Body of pancreas (tissue), 4 donors: Measurements from ENCODE around the gene COL3A1. TPM values are rescaled to one million over a fixed set of nuclear protein-coding genes. Genes with fewer than 3 reads are reported as not detected.

ENCODE experiments used
- ATAC-seq: fragments of 150-250 bp; one replicate; pipeline ENCODE4 v1.9.1; 2016
- DNase-seq, 4 donors: peaks; one replicate each; pipeline ENCODE4 v3.0.0-alpha.2; 2019
- H3K27ac ChIP-seq, 4 donors: fragments of 200-600 bp; sonication (generic); 1 replicate in 3 of 4; 2 replicates in 1 of 4; pipeline versions ENCODE4 v1.5.1 to v1.6.1; 2016 to 2019; ENCODE audit warnings: mild to moderate bottlenecking in 1 of 4, mixed read lengths in 1 of 4, moderate library complexity in 1 of 4
- H3K27me3 ChIP-seq, 2 donors: fragments of 200-600 bp; sonication (generic); one replicate each; pipeline ENCODE4 v1.6.0; 2016; ENCODE audit warnings: mild to moderate bottlenecking in 1 of 2
- H3K36me3 ChIP-seq, 2 donors: fragments of 200-600 bp; sonication (generic); replicated peaks in 1 of 2; 2 replicates each; pipeline ENCODE4 v1.5.1; 2016; ENCODE audit warnings: low read depth in 2 of 2; ENCODE audit not compliant: insufficient read depth in 1 of 2
- H3K4me1 ChIP-seq: fragments of 200-600 bp; sonication (generic); one replicate; pipeline ENCODE4 v1.6.0; 2016
- H3K4me3 ChIP-seq, 2 donors: fragments of 200-600 bp; sonication (generic); 1 replicate in 1 of 2; 2 replicates in 1 of 2; pipeline ENCODE4 v1.5.1; 2016 to 2019
- H3K9me3 ChIP-seq, 3 donors: fragments of 200-600 bp; sonication (generic); 1 replicate in 2 of 3; 2 replicates in 1 of 3; pipeline ENCODE4 v1.5.1; 2016
- POLR2A ChIP-seq, 3 donors: fragments of 450-650 bp; IDR thresholded peaks; one replicate each; pipeline ENCODE4 v1.6.1; 2016; ENCODE audit warnings: antibody characterized with exemption in 3 of 3, mild to moderate bottlenecking in 2 of 3
- WGBS, 2 donors: methylation state at CpG; one replicate each; pipeline ENCODE4 v1.1.5; 2017; 5-methylcytosine and 5-hydroxymethylcytosine counted together
- intact Hi-C: fragments of 100-400 bp; cut with DNase I; formaldehyde crosslinking; loops from one replicate; pipeline ENCODE4 v1.15.1; 2023
- microRNA counts, 2 donors: library from miRNA; unstranded; fragments of <30 nt; microRNA quantifications; one replicate each; lab custom pipeline; 2017
- microRNA-seq, 2 donors: library from miRNA; unstranded; fragments of <30 nt; microRNA quantifications; one replicate each; pipeline ENCODE4, GENCODE V29; 2016; ENCODE audit warnings: borderline number of aligned reads in 2 of 2, borderline replicate concordance in 2 of 2
- small RNA-seq: library from RNA; depleted of rRNA; stranded (forward); fragments of <200 nt; gene quantifications from one replicate; pipeline ENCODE3, GENCODE V24; 2016
- total RNA-seq, 2 donors: library from RNA; depleted of rRNA; stranded (reverse); fragments of >200 nt; gene quantifications; one replicate each; pipeline ENCODE4 v1.1.0, GENCODE V29; 2016
- TF ChIP-seq, protein P1 (sequence below), 7 experiments: fragments of 450-650 bp in 4 of 7; fragments of 200-600 bp in 3 of 7; sonication (generic) in 3 of 7; IDR thresholded peaks; one replicate each; pipeline ENCODE4 v1.5.1; 2016 to 2019; ENCODE audit warnings: antibody characterized with exemption in 7 of 7

COL3A1 gene
- total RNA-seq, 2 donors from 2014 or later = 54.7 to 77.5 TPM

DNA sequence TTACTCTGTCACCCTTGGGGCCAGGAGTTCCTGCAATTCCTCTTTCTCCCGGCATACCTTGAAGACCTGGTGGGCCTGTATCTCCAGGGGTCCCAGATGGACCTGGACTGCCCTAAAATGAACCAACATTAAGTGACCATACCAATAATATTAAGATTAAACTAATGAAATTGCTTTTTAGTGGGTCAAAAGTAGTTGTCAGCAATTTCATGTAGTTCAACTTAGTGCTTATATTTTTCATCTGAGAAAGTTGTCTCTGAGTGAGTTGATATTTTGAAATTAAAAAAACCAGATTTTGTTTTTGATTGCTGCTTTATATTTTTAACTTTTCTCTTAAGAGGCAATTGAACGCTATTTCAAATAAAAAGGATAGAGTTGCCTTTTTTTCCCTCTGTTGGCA, 83.1 kb downstream of the COL3A1 start:
- H3K27ac ChIP-seq = no peak overlapping the region
- no peak for DNase-seq
- TF ChIP-seq, protein P1, sequence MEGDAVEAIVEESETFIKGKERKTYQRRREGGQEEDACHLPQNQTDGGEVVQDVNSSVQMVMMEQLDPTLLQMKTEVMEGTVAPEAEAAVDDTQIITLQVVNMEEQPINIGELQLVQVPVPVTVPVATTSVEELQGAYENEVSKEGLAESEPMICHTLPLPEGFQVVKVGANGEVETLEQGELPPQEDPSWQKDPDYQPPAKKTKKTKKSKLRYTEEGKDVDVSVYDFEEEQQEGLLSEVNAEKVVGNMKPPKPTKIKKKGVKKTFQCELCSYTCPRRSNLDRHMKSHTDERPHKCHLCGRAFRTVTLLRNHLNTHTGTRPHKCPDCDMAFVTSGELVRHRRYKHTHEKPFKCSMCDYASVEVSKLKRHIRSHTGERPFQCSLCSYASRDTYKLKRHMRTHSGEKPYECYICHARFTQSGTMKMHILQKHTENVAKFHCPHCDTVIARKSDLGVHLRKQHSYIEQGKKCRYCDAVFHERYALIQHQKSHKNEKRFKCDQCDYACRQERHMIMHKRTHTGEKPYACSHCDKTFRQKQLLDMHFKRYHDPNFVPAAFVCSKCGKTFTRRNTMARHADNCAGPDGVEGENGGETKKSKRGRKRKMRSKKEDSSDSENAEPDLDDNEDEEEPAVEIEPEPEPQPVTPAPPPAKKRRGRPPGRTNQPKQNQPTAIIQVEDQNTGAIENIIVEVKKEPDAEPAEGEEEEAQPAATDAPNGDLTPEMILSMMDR (IDR thresholded peaks at IDR 0.05) = no peak
- no peak for TF ChIP-seq POLR2A (IDR thresholded peaks at IDR 0.05)
- no peak for ATAC-seq
- H3K27me3 ChIP-seq = no peaks in the 10 kb centered on the region
- no peaks in the 10 kb centered on the region for H3K4me1 ChIP-seq
- no peaks in the 10 kb centered on the region for H3K36me3 ChIP-seq
- intact Hi-C loops = no loop called here
- WGBS, 2 donors = 89 to 96% methylated on average over 2 of the region's 2 CpGs
- H3K9me3 ChIP-seq = no peaks in the 10 kb centered on the region
- H3K4me3 ChIP-seq = no peak overlapping the region

DNA sequence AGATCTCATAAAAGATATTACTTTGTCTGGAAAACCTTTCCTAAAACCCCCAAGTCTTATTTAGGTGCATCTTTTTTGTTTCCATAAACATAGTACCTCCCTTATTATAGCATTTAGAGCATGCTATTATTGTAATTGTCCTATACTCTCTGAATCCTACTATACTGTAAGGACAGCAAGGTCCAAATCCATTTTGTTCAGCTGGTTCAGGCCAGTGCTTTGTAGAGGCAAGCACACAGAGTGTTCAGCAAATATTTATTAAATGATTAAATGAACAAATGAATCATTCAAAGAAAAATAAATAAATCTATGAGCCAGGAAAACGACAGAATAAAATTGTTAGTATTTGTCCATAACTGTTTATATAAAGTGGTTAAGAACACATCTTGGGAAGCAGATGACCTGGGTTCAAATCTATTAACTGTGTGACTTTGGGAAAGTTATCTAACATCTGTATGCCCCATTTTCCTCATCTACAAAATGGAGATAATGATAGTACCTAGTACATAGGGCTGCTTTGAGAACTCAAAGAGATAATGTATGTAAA, 86.0 kb downstream of the COL3A1 start:
- H3K36me3 ChIP-seq = no peaks in the 10 kb centered on the region
- H3K27ac ChIP-seq = no peak overlapping the region
- TF ChIP-seq POLR2A (IDR thresholded peaks at IDR 0.05) = no peak
- TF ChIP-seq, protein P1 (IDR thresholded peaks at IDR 0.05) = no peak
- WGBS, 2 donors = 7 to 13% methylated on average over 1 of the region's 1 CpG
- H3K4me1 ChIP-seq = no peaks in the 10 kb centered on the region
- H3K27me3 ChIP-seq = no peaks in the 10 kb centered on the region
- H3K4me3 ChIP-seq = no peak overlapping the region
- ATAC-seq = no peak
- H3K9me3 ChIP-seq = no peaks in the 10 kb centered on the region
- intact Hi-C loops = no loop called here
- no peak for DNase-seq

MicroRNA genes within 50 kb of the gene (microRNA counts, 767-probe panel; counts per million panel counts)
- microRNA hsa-miR-1245a (lab: Ali Mortazavi, UCI) (0 to 736 counts per million in 2 donors), microRNA hsa-miR-1245b-3p (lab: Ali Mortazavi, UCI) (0 to 736 counts per million in 2 donors), microRNA hsa-miR-1245b-5p (lab: Ali Mortazavi, UCI) (0 to 736 counts per million in 2 donors)

Small RNA genes within 50 kb of the gene (microRNA-seq; reads per million reads assigned to microRNA genes)
- 0 reads per million in 2 donors for gene MIR1245A
- gene MIR1245B = 0 reads per million in 2 donors
- gene MIR3606 = 0 reads per million in 2 donors

Small RNA genes within 50 kb of the gene (small RNA-seq; reads per million reads assigned to genes)
- gene MIR1245A = 0.70 reads per million, percentile 15 among the genes with 10 or more reads in this experiment

Other genes starting within 250 kb of the COL3A1 start
- 10 to 100 TPM; 10.1 to 24.1 TPM for gene COL5A2, start 205.4 kb downstream of the COL3A1 start, total RNA-seq